CD4-positive, CD25-positive, alpha-beta regulatory T cell (primary cell): Measurements from ENCODE around the gene MLXIP. TPM values are rescaled to one million over a fixed set of nuclear protein-coding genes. Genes with fewer than 3 reads are reported as not detected.

Experiments used
- ATAC-seq, 2 donors: fragments of 150-1000 bp; cut with Tn5 transposase; one replicate each; pipeline ENCODE4 v1.10.0; 2021; ENCODE audit warnings: low read depth in 2 of 2, moderate number of reproducible peaks in 2 of 2, moderate library complexity in 1 of 2
- DNase-seq, 3 donors: peaks; one replicate each; pipeline versions ENCODE4 v3.0.0 to v3.0.0-alpha.2; 2012 to 2022; ENCODE audit warnings: mixed read lengths in 1 of 3
- H3K27ac ChIP-seq: one replicate; pipeline ENCODE4 v1.7.0; 2013; ENCODE audit warnings: mild to moderate bottlenecking, low read length; ENCODE audit not compliant: insufficient read depth, poor library complexity, severe bottlenecking
- H3K27me3 ChIP-seq: one replicate; pipeline ENCODE4 v1.7.0; 2013; ENCODE audit warnings: low read length; ENCODE audit not compliant: control insufficient read depth, insufficient read depth
- H3K36me3 ChIP-seq: one replicate; pipeline ENCODE4 v1.7.0; 2013; ENCODE audit warnings: mild to moderate bottlenecking, low read length, moderate library complexity; ENCODE audit not compliant: control insufficient read depth, insufficient read depth
- H3K4me1 ChIP-seq: 2 replicates; pipeline ENCODE4 v1.7.0; 2013; ENCODE audit warnings: mild to moderate bottlenecking, low read length; ENCODE audit not compliant: insufficient read depth, control insufficient read depth, poor library complexity, severe bottlenecking
- H3K4me3 ChIP-seq: one replicate; pipeline ENCODE4 v1.7.0; 2013; ENCODE audit warnings: low read depth, mild to moderate bottlenecking, low read length, moderate library complexity
- H3K9me3 ChIP-seq, 2 experiments: 1 replicate in 1 of 2; 2 replicates in 1 of 2; pipeline ENCODE4 v1.7.0; 2013; ENCODE audit warnings: low read length in 2 of 2, mild to moderate bottlenecking in 1 of 2, moderate library complexity in 1 of 2; ENCODE audit not compliant: control insufficient read depth in 2 of 2
- H3K27ac Mint-ChIP-seq, 3 donors: one replicate each; pipeline ENCODE4 v1.8.0; 2020 to 2022; ENCODE audit warnings: mild to moderate bottlenecking in 3 of 3, mixed read lengths in 3 of 3, moderate library complexity in 2 of 3
- H3K27me3 Mint-ChIP-seq: one replicate; pipeline ENCODE4 v1.8.0; 2022; ENCODE audit warnings: mild to moderate bottlenecking, mixed read lengths
- H3K36me3 Mint-ChIP-seq: one replicate; pipeline ENCODE4 v1.8.0; 2020; ENCODE audit warnings: mixed read lengths
- H3K4me1 Mint-ChIP-seq, 4 donors: one replicate each; pipeline ENCODE4 v1.8.0; 2020 to 2022; ENCODE audit warnings: mixed read lengths in 4 of 4, mild to moderate bottlenecking in 1 of 4
- H3K4me3 Mint-ChIP-seq, 4 donors: one replicate each; pipeline ENCODE4 v1.8.0; 2020 to 2022; ENCODE audit warnings: mild to moderate bottlenecking in 4 of 4, mixed read lengths in 4 of 4, moderate library complexity in 3 of 4
- H3K9me3 Mint-ChIP-seq, 7 donors: one replicate each; pipeline ENCODE4 v1.8.0; 2020 to 2022; ENCODE audit warnings: mixed read lengths in 7 of 7, mild to moderate bottlenecking in 3 of 7, moderate library complexity in 2 of 7
- polyA plus RNA-seq, 4 donors: library from polyadenylated mRNA; unstranded; fragments of 300-500 nt; fragmentation: Illumina TruSeq; gene quantifications; one replicate each; pipeline ENCODE4 v1.2.3, GENCODE V29; 2021
- total RNA-seq: library from RNA; stranded (reverse); gene quantifications from one replicate; pipeline ENCODE4 v1.2.3, GENCODE V29; 2022

Gene MLXIP
- total and polyA plus RNA-seq, 5 donors from 2014 or later, result 5.0 to 83.2 (median 7.8) TPM

- Mint-ChIP-seq H3K27me3 (no peaks in the 10 kb centered on the region), H3K36me3 (no peaks in the 10 kb centered on the region), H3K9me3 (no peaks in the 10 kb centered on the region), H3K4me1 (peaks cover 0 to 8% (median 0%) of the 10 kb centered on the region in 4 donors), H3K27ac (peak overlapping the region; percentile 4 to 71 (median 60)), H3K4me3 (no peak overlapping the region)
- DNase-seq (no peak), ATAC-seq (no peak)
- Histone ChIP-seq H3K9me3 (no peaks in the 10 kb centered on the region), H3K4me1 (peaks cover 4% of the 10 kb centered on the region), H3K36me3 (no peaks in the 10 kb centered on the region), H3K4me3 (no peak overlapping the region), H3K27me3 (no peaks in the 10 kb centered on the region), H3K27ac (no peak overlapping the region)
Measured at GRCh38 chr12:122057007-122057735, 21.4 kb upstream of the MLXIP start.

- H3K27ac ChIP-seq, result no peak overlapping the region
- H3K36me3 ChIP-seq, result no peaks in the 10 kb centered on the region
- H3K4me3 Mint-ChIP-seq, result no peak overlapping the region
- no peaks in the 10 kb centered on the region for H3K36me3 Mint-ChIP-seq
- peaks cover 0 to 8% (median 0%) of the 10 kb centered on the region in 4 donors for H3K4me1 Mint-ChIP-seq
- H3K27ac Mint-ChIP-seq, result peak overlapping the region in 1 of 3 donors; percentile 71
- no peaks in the 10 kb centered on the region for H3K9me3 Mint-ChIP-seq
- no peaks in the 10 kb centered on the region for H3K27me3 ChIP-seq
- no peak for ATAC-seq
- H3K4me3 ChIP-seq, result no peak overlapping the region
- H3K4me1 ChIP-seq, result peaks cover 4% of the 10 kb centered on the region
- no peaks in the 10 kb centered on the region for H3K27me3 Mint-ChIP-seq
- no peaks in the 10 kb centered on the region for H3K9me3 ChIP-seq
- DNase-seq, result no peak
Measured at GRCh38 chr12:122057769-122058168, 20.8 kb upstream of the MLXIP start.

GRCh38 chr12:122058549-122059149 lies 19.9 kb upstream of the MLXIP start:
- H3K27me3 ChIP-seq, result no peaks in the 10 kb centered on the region
- no peak overlapping the region for H3K27ac Mint-ChIP-seq
- H3K4me3 ChIP-seq, result no peak overlapping the region
- H3K27ac ChIP-seq, result no peak overlapping the region
- peaks cover 0 to 11% (median 2%) of the 10 kb centered on the region in 4 donors for H3K4me1 Mint-ChIP-seq
- no peak overlapping the region for H3K4me3 Mint-ChIP-seq
- H3K9me3 ChIP-seq, result no peaks in the 10 kb centered on the region
- H3K36me3 ChIP-seq, result no peaks in the 10 kb centered on the region
- ATAC-seq (no peak), DNase-seq (no peak)
- no peaks in the 10 kb centered on the region for H3K9me3 Mint-ChIP-seq
- H3K36me3 Mint-ChIP-seq, result no peaks in the 10 kb centered on the region
- H3K4me1 ChIP-seq, result peaks cover 4% of the 10 kb centered on the region
- no peaks in the 10 kb centered on the region for H3K27me3 Mint-ChIP-seq

- H3K4me1 Mint-ChIP-seq, result peaks cover 0 to 9% (median 2%) of the 10 kb centered on the region in 4 donors
- H3K27me3 ChIP-seq, result no peaks in the 10 kb centered on the region
- ATAC-seq (no peak), DNase-seq (no peak)
- H3K36me3 Mint-ChIP-seq, result no peaks in the 10 kb centered on the region
- peaks cover 1% of the 10 kb centered on the region for H3K27me3 Mint-ChIP-seq
- no peak overlapping the region for H3K27ac ChIP-seq
- no peaks in the 10 kb centered on the region for H3K9me3 ChIP-seq
- H3K4me3 ChIP-seq, result no peak overlapping the region
- peaks cover 4% of the 10 kb centered on the region for H3K4me1 ChIP-seq
- H3K4me3 Mint-ChIP-seq, result no peak overlapping the region
- no peaks in the 10 kb centered on the region for H3K9me3 Mint-ChIP-seq
- H3K27ac Mint-ChIP-seq, result no peak overlapping the region
- no peaks in the 10 kb centered on the region for H3K36me3 ChIP-seq
Measured at GRCh38 chr12:122059203-122059960, 19.2 kb upstream of the MLXIP start.

GRCh38 chr12:122060081-122060501 lies 18.5 kb upstream of the MLXIP start:
- Histone ChIP-seq H3K4me1 (no peaks in the 10 kb centered on the region), H3K27me3 (no peaks in the 10 kb centered on the region), H3K9me3 (no peaks in the 10 kb centered on the region), H3K27ac (no peak overlapping the region), H3K36me3 (no peaks in the 10 kb centered on the region), H3K4me3 (no peak overlapping the region)
- DNase-seq (no peak), ATAC-seq (no peak)
- H3K4me1 Mint-ChIP-seq, result peaks cover 0 to 3% (median 2%) of the 10 kb centered on the region in 4 donors
- H3K27me3 Mint-ChIP-seq, result peaks cover 5% of the 10 kb centered on the region
- no peak overlapping the region for H3K27ac Mint-ChIP-seq
- no peak overlapping the region for H3K4me3 Mint-ChIP-seq
- H3K36me3 Mint-ChIP-seq, result no peaks in the 10 kb centered on the region
- H3K9me3 Mint-ChIP-seq, result no peaks in the 10 kb centered on the region

- Histone ChIP-seq H3K36me3 (no peaks in the 10 kb centered on the region), H3K4me1 (no peaks in the 10 kb centered on the region), H3K27me3 (no peaks in the 10 kb centered on the region), H3K9me3 (no peaks in the 10 kb centered on the region), H3K27ac (no peak overlapping the region), H3K4me3 (no peak overlapping the region)
- Mint-ChIP-seq H3K9me3 (no peaks in the 10 kb centered on the region), H3K4me3 (no peak overlapping the region), H3K36me3 (no peaks in the 10 kb centered on the region), H3K27ac (no peak overlapping the region), H3K27me3 (peaks cover 5% of the 10 kb centered on the region), H3K4me1 (peaks cover 0 to 3% (median 2%) of the 10 kb centered on the region in 4 donors)
- DNase-seq, result no peak
- ATAC-seq, result no peak
Measured at GRCh38 chr12:122061253-122061652, 17.3 kb upstream of the MLXIP start.

GRCh38 chr12:122062832-122063693 lies 15.5 kb upstream of the MLXIP start:
- H3K4me1 Mint-ChIP-seq, result peaks cover 3 to 8% (median 6%) of the 10 kb centered on the region in 4 donors
- no peak for DNase-seq
- H3K36me3 ChIP-seq, result no peaks in the 10 kb centered on the region
- H3K36me3 Mint-ChIP-seq, result no peaks in the 10 kb centered on the region
- H3K4me1 ChIP-seq, result peaks cover 4% of the 10 kb centered on the region
- peak overlapping the region; percentile 23 to 75 (median 58) for H3K27ac Mint-ChIP-seq
- no peaks in the 10 kb centered on the region for H3K9me3 Mint-ChIP-seq
- peaks cover 5% of the 10 kb centered on the region for H3K27me3 Mint-ChIP-seq
- no peak overlapping the region for H3K4me3 ChIP-seq
- H3K9me3 ChIP-seq, result no peaks in the 10 kb centered on the region
- H3K27ac ChIP-seq, result no peak overlapping the region
- no peak overlapping the region for H3K4me3 Mint-ChIP-seq
- ATAC-seq, result no peak
- no peaks in the 10 kb centered on the region for H3K27me3 ChIP-seq
